ENCODE results near the gene ZNF236. TPM values are rescaled to one million over a fixed set of nuclear protein-coding genes. Genes with fewer than 3 reads are reported as not detected.
A peak's percentile ranks its signal among the peaks of the same experiment; 100 is the strongest.

The ZNF236 gene
- total RNA-seq, 1 donor: 11.6 TPM

DNA sequence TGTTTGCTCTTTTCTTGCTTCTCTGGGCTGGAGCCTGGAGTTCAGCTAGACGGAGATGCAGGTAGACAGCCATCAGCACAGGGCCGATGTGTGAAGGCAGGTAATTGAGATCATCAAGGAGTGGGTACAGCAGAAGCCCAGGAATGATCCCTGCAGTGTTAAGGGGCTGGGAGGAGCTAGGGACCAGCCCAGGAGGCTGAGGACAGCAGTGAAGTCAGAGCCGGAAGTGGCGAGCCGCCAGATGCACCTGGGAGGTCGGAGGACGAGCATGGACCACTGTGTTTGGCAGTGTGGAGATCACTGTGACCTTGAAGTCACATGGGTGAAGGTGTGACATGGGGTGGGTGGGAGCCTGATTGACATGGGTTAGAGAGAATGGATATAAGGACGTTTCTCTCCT lies 6.2 kb upstream of the ZNF236 start:
- H3K4me2 ChIP-seq (ENCODE audit: insufficient read depth, low read length): no peak overlapping the region
- H3K9me3 ChIP-seq (ENCODE audit: low read depth, low read length): no peaks in the 10 kb centered on the region
- H3K79me2 ChIP-seq (ENCODE audit: insufficient read depth, low read length): peaks cover 36% of the 10 kb centered on the region
- no peak overlapping the region for H3K4me3 ChIP-seq (ENCODE audit: insufficient read depth, low read length)
- TF ChIP-seq, protein P1, sequence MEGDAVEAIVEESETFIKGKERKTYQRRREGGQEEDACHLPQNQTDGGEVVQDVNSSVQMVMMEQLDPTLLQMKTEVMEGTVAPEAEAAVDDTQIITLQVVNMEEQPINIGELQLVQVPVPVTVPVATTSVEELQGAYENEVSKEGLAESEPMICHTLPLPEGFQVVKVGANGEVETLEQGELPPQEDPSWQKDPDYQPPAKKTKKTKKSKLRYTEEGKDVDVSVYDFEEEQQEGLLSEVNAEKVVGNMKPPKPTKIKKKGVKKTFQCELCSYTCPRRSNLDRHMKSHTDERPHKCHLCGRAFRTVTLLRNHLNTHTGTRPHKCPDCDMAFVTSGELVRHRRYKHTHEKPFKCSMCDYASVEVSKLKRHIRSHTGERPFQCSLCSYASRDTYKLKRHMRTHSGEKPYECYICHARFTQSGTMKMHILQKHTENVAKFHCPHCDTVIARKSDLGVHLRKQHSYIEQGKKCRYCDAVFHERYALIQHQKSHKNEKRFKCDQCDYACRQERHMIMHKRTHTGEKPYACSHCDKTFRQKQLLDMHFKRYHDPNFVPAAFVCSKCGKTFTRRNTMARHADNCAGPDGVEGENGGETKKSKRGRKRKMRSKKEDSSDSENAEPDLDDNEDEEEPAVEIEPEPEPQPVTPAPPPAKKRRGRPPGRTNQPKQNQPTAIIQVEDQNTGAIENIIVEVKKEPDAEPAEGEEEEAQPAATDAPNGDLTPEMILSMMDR (IDR thresholded peaks at IDR 0.05; ENCODE audit: extremely low read depth, low read depth, low read length): no peak
- H3K36me3 ChIP-seq (ENCODE audit: insufficient read depth, low read length): peaks cover 4% of the 10 kb centered on the region
- H3K4me1 ChIP-seq (ENCODE audit: insufficient read depth, low read length): peaks cover 4% of the 10 kb centered on the region
- H4K20me1 ChIP-seq (ENCODE audit: insufficient read depth, low read length): peaks cover 17% of the 10 kb centered on the region
- no peak overlapping the region for H2AFZ ChIP-seq (ENCODE audit: low read length)
- DNase-seq (ENCODE audit: insufficient read length, low spot score, missing footprints): no peak
- H3K27ac ChIP-seq (ENCODE audit: low read depth, low read length): no peak overlapping the region
- no peaks in the 10 kb centered on the region for H3K27me3 ChIP-seq (ENCODE audit: insufficient read depth, low read length)

DNA sequence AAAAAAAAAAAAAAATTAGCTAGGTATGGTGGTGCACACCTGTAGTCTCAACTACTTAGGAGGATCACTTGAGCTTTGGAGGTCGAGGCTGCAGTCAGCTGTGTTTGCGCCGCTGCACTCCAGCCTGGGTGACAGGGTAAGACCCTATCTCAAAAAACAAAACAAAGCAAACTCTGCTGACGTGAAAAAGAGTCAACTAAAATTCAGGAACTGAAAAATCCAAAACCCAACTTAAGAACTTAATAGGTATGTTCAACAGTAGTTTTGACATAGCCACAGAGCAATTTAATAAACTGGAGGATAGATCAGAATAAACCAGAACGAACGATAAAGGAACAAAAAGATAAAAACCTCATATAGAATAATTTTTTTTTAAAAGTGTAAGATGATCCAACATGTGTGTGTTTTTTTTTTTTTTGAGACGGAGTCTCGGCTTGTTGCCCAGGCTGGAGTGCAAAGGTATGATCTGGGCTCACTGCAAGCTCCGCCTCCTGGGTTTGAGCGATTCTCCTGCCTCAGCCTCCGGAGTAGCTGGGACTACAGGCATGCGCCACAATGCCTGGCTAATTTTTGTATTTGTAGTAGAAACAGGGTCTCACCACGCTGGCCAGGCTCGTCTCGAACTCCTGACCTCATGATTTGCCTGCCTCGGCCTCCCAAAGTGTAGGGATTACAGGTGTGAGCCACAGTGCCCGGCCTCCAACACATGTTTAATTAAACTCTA lies 4.3 kb upstream of the ZNF236 start:
- H3K36me3 ChIP-seq (ENCODE audit: insufficient read depth, low read length): peaks cover 4% of the 10 kb centered on the region
- no peak overlapping the region for H3K27ac ChIP-seq (ENCODE audit: low read depth, low read length)
- peaks cover 17% of the 10 kb centered on the region for H4K20me1 ChIP-seq (ENCODE audit: insufficient read depth, low read length)
- TF ChIP-seq, protein P1 (IDR thresholded peaks at IDR 0.05; ENCODE audit: extremely low read depth, low read depth, low read length): no peak
- no peak overlapping the region for H2AFZ ChIP-seq (ENCODE audit: low read length)
- H3K27me3 ChIP-seq (ENCODE audit: insufficient read depth, low read length): no peaks in the 10 kb centered on the region
- H3K4me2 ChIP-seq (ENCODE audit: insufficient read depth, low read length): no peak overlapping the region
- no peak for DNase-seq (ENCODE audit: insufficient read length, low spot score, missing footprints)
- no peak overlapping the region for H3K4me3 ChIP-seq (ENCODE audit: insufficient read depth, low read length)
- peaks cover 7% of the 10 kb centered on the region for H3K4me1 ChIP-seq (ENCODE audit: insufficient read depth, low read length)
- H3K9me3 ChIP-seq (ENCODE audit: low read depth, low read length): no peaks in the 10 kb centered on the region
- H3K79me2 ChIP-seq (ENCODE audit: insufficient read depth, low read length): peaks cover 46% of the 10 kb centered on the region

DNA sequence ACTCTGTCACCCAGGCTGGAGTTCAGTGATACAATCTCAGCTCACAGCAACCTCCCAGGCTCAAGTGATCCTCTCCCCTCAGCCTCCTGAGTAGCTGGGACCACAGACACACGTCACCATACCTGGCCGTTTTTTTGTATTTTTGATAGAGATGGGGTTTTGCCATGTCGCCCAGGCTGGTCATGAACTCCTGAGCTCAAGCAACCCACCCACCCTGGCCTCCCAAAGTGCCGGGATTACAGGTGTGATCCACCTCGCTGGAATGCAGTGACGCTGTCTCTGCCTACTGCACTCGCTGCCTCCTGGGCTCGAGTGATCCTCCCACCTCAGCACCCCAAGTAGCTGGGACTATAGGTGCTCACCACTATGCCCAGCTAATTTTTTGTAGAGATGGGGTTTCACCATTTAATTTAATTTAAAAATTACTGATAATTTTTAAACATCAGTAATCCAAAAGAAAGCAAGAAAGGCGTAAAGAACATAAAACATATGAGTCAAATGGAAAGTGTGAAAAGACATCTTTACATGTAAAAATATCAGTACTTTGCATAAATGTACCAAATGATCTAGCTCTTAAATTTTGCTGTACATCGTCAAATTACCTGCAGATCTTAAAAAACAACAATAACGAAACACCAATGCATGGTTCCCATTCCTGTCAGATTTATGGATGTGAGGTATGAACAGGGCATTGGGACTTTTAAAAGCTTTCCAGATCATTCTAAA lies 2.8 kb upstream of the ZNF236 start:
- H3K27me3 ChIP-seq (ENCODE audit: insufficient read depth, low read length): no peaks in the 10 kb centered on the region
- peaks cover 61% of the 10 kb centered on the region for H3K79me2 ChIP-seq (ENCODE audit: insufficient read depth, low read length)
- no peak overlapping the region for H2AFZ ChIP-seq (ENCODE audit: low read length)
- TF ChIP-seq, protein P1 (IDR thresholded peaks at IDR 0.05; ENCODE audit: extremely low read depth, low read depth, low read length): no peak
- peak overlapping the region; percentile 28 for H3K4me2 ChIP-seq (ENCODE audit: insufficient read depth, low read length)
- H3K27ac ChIP-seq (ENCODE audit: low read depth, low read length): no peak overlapping the region
- H3K4me1 ChIP-seq (ENCODE audit: insufficient read depth, low read length): peaks cover 9% of the 10 kb centered on the region
- peaks cover 4% of the 10 kb centered on the region for H3K36me3 ChIP-seq (ENCODE audit: insufficient read depth, low read length)
- no peak overlapping the region for H3K4me3 ChIP-seq (ENCODE audit: insufficient read depth, low read length)
- DNase-seq (ENCODE audit: insufficient read length, low spot score, missing footprints): no peak
- H4K20me1 ChIP-seq (ENCODE audit: insufficient read depth, low read length): peaks cover 13% of the 10 kb centered on the region
- H3K9me3 ChIP-seq (ENCODE audit: low read depth, low read length): no peaks in the 10 kb centered on the region

DNA sequence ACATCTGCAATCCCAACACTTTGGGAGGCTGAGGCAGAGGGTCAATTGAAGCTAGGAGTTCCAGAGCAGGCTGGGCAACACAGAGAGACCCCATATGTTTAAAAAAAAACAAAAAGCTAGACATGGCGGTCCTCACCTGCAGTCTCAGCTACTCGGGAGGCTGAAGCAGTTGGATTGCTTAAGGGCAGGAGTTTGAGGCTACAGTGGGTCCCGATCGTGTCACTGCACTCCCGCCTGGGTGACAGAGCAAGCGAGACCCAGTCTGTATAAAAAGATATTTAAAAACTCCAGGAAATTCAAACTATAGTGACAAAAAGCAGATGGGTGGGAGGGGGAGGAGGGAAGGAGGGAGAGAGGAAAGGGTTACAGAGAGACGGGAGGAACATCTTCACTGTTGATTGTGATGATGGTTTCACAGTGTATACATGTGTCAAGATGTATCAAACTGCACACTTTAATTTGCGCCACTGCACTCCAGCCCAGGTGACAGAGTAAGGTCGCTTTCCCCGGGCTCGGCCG lies 942 bp upstream of the ZNF236 start:
- Histone ChIP-seq H3K27ac (ENCODE audit: low read depth, low read length) (peak overlapping the region; percentile 89), H3K36me3 (ENCODE audit: insufficient read depth, low read length) (no peaks in the 10 kb centered on the region), H3K27me3 (ENCODE audit: insufficient read depth, low read length) (no peaks in the 10 kb centered on the region), H3K4me1 (ENCODE audit: insufficient read depth, low read length) (peaks cover 9% of the 10 kb centered on the region), H2AFZ (ENCODE audit: low read length) (peak overlapping the region; percentile 98), H3K79me2 (ENCODE audit: insufficient read depth, low read length) (peaks cover 72% of the 10 kb centered on the region), H3K9me3 (ENCODE audit: low read depth, low read length) (no peaks in the 10 kb centered on the region), H3K4me3 (ENCODE audit: insufficient read depth, low read length) (peak overlapping the region; percentile 98), H4K20me1 (ENCODE audit: insufficient read depth, low read length) (peaks cover 9% of the 10 kb centered on the region), H3K4me2 (ENCODE audit: insufficient read depth, low read length) (peak overlapping the region; percentile 98)
- TF ChIP-seq, protein P1 (IDR thresholded peaks at IDR 0.05; ENCODE audit: extremely low read depth, low read depth, low read length): no peak
- peak; percentile 81 for DNase-seq (ENCODE audit: insufficient read length, low spot score, missing footprints)
